Measurements from ENCODE around the gene ARL8B. TPM values are rescaled to one million over a fixed set of nuclear protein-coding genes. Genes with fewer than 3 reads are reported as not detected.

ARL8B gene
- total RNA-seq, 1 donor from 2014 or later: 57.9 TPM

- TF ChIP-seq CTCF (IDR thresholded peaks at IDR 0.05): no peak
- Mint-ChIP-seq H3K36me3 (ENCODE audit: low read depth) (peaks cover 34% of the 10 kb centered on the region), H3K9me3 (no peaks in the 10 kb centered on the region), H3K4me3 (peak within 1 kb of the TSS; percentile 98), H3K27ac (peak within 1 kb of the TSS; percentile 99), H3K4me1 (peaks cover 73% of the 10 kb centered on the region), H3K27me3 (no peaks in the 10 kb centered on the region)
- intact Hi-C loops (cut with micrococcal nuclease): loop anchor here (1.0 to 10.0 kb wide), 8 partner anchors 17 to 694 kb away; partner anchors contain the start of genes ARL8B and ITPR1
- ChIA-PET POLR2A (interaction anchor here (1.3 to 6.6 kb wide), 11 partner anchors 10 to 693 kb away, joined by 3 to 129 read pairs (median 15); partner anchors contain the start of genes ARL8B, BHLHE40 and ITPR1), CTCF (interaction anchor here (0.9 to 1.3 kb wide), 3 partner anchors 11 to 63 kb away, joined by 3 read pairs; no protein-coding TSS in a partner anchor)
- peak; percentile 100 for DNase-seq
- ATAC-seq (ENCODE audit: low read depth): peak; percentile 88
Measured at GRCh38 chr3:5187156-5187919, 65.2 kb downstream of the ARL8B start, which contains the start of gene EDEM1. EDEM1 (plus strand) TSS chr3:5187707; CDS start chr3:5187806, 99 bp downstream.

GRCh38 chr3:5187920-5188418, 65.9 kb downstream of the ARL8B start:
- no peak for TF ChIP-seq CTCF (IDR thresholded peaks at IDR 0.05)
- CTCF ChIA-PET: interaction anchor here (1.3 to 2.1 kb wide), 3 partner anchors 11 to 64 kb away, joined by 3 to 8 read pairs (median 3); no protein-coding TSS in a partner anchor
- DNase-seq (peak; percentile 65), ATAC-seq (ENCODE audit: low read depth) (peak; percentile 10)
- Mint-ChIP-seq H3K4me1 (peaks cover 73% of the 10 kb centered on the region), H3K27ac (peak overlapping the region; percentile 99), H3K27me3 (no peaks in the 10 kb centered on the region), H3K36me3 (ENCODE audit: low read depth) (peaks cover 39% of the 10 kb centered on the region), H3K4me3 (peak overlapping the region; percentile 98), H3K9me3 (no peaks in the 10 kb centered on the region)
- intact Hi-C loops (cut with micrococcal nuclease): loop anchor here (1.0 to 10.0 kb wide), 9 partner anchors 9 to 695 kb away; partner anchors contain the start of genes ARL8B and ITPR1
- POLR2A ChIA-PET: interaction anchor here (1.3 to 6.6 kb wide), 11 partner anchors 9 to 694 kb away, joined by 3 to 129 read pairs (median 15); partner anchors contain the start of genes ARL8B, BHLHE40 and ITPR1

- ChIA-PET POLR2A (interaction anchor here (0.8 to 6.6 kb wide), 10 partner anchors 8 to 694 kb away, joined by 3 to 129 read pairs (median 18); partner anchors contain the start of genes ARL8B, BHLHE40 and ITPR1), CTCF (interaction anchor here (1.3 to 2.1 kb wide), 3 partner anchors 10 to 65 kb away, joined by 3 to 8 read pairs (median 3); no protein-coding TSS in a partner anchor)
- H3K27me3 Mint-ChIP-seq: no peaks in the 10 kb centered on the region
- H3K4me3 Mint-ChIP-seq: peak overlapping the region; percentile 98
- intact Hi-C loops (cut with micrococcal nuclease): loop anchor here (1.0 to 10.0 kb wide), 3 partner anchors 9 to 474 kb away; no protein-coding TSS in a partner anchor
- no peaks in the 10 kb centered on the region for H3K9me3 Mint-ChIP-seq
- ATAC-seq (ENCODE audit: low read depth): peak; percentile 18
- peaks cover 73% of the 10 kb centered on the region for H3K4me1 Mint-ChIP-seq
- no peak for TF ChIP-seq CTCF (IDR thresholded peaks at IDR 0.05)
- peaks cover 41% of the 10 kb centered on the region for H3K36me3 Mint-ChIP-seq (ENCODE audit: low read depth)
- H3K27ac Mint-ChIP-seq: peak overlapping the region; percentile 99
- no peak for DNase-seq
Measured at GRCh38 chr3:5188419-5189221, 66.5 kb downstream of the ARL8B start.

- Mint-ChIP-seq H3K27ac (peak overlapping the region; percentile 99), H3K27me3 (no peaks in the 10 kb centered on the region), H3K9me3 (no peaks in the 10 kb centered on the region), H3K4me1 (peaks cover 73% of the 10 kb centered on the region), H3K36me3 (ENCODE audit: low read depth) (peaks cover 57% of the 10 kb centered on the region), H3K4me3 (peak overlapping the region; percentile 98)
- ChIA-PET CTCF (interaction anchor here (1.3 to 2.1 kb wide), 2 partner anchors 54 to 65 kb away, joined by 3 to 8 read pairs; no protein-coding TSS in a partner anchor), POLR2A (interaction anchor here (0.6 to 6.6 kb wide), 7 partner anchors 7 to 212 kb away, joined by 6 to 129 read pairs (median 28); partner anchors contain the start of genes ARL8B and BHLHE40)
- intact Hi-C loops (cut with micrococcal nuclease): no loop called here
- DNase-seq: no peak
- ATAC-seq (ENCODE audit: low read depth): no peak
- no peak for TF ChIP-seq CTCF (IDR thresholded peaks at IDR 0.05)
Measured at GRCh38 chr3:5190147-5190791, 68.2 kb downstream of the ARL8B start.
